Cortex of kidney (tissue), 1 donor: ENCODE results near the gene ZNF606.
A peak's percentile ranks its signal among the peaks of the same experiment; 100 is the strongest.

Experiments
- DNase-seq: peaks from one replicate; lab custom pipeline; 2025; lab: John Stamatoyannopoulos, UW

Gene ZNF606

GRCh38 chr19:58002384-58003173, at the start of gene ZNF606:
TSS of gene ZNF606 (minus strand) at chr19:58002820. CDS start at chr19:58001319, 1,501 bp downstream.
- peak; percentile 65 for DNase-seq

GRCh38 chr19:58052256-58052655, 49.6 kb upstream of the ZNF606 start:
- DNase-seq: no peak

GRCh38 chr19:58047672-58048071, 45.1 kb upstream of the ZNF606 start:
- DNase-seq: no peak

GRCh38 chr19:58046856-58047255, 44.2 kb upstream of the ZNF606 start:
- DNase-seq: no peak

DNA sequence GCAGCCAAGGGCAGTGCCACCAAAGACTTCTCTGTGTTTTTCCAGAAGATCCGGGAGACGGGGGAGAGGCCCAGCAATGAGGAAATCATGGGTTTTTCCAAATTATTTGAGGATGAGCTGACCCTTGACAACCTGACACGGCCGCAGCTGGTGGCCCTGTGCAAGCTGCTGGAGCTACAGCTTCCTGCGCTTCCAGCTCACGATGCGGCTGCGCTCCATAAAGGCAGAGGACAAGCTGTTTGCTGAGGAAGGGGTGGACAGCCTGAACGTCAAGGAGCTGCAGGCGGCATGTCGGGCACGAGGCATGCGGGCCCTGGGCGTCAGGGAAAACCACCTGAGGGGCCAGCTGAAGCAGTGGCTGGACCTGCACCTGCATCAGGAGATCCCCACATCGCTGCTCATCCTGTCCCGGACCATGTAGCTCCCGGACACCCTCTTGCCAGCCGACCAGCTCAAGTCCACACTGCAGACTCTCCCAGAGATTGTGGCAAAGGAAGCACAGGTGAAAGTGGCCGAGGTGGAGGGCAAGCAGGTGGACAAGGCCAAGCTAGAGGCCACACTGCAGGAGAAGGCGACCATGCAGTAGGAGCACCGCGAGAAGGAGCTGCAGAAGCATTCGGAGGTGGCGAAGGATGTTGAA, 42.9 kb upstream of the ZNF606 start:
- DNase-seq: no peak

GRCh38 chr19:58044886-58045285, 42.3 kb upstream of the ZNF606 start:
- no peak for DNase-seq

- DNase-seq: no peak
Measured at GRCh38 chr19:58044391-58044790, 41.8 kb upstream of the ZNF606 start.

GRCh38 chr19:58042495-58043340, 40.1 kb upstream of the ZNF606 start:
- no peak for DNase-seq

- DNase-seq: no peak
Measured at GRCh38 chr19:58040751-58041525, 38.3 kb upstream of the ZNF606 start.

GRCh38 chr19:58038688-58039204, 36.1 kb upstream of the ZNF606 start:
- DNase-seq: no peak

DNA sequence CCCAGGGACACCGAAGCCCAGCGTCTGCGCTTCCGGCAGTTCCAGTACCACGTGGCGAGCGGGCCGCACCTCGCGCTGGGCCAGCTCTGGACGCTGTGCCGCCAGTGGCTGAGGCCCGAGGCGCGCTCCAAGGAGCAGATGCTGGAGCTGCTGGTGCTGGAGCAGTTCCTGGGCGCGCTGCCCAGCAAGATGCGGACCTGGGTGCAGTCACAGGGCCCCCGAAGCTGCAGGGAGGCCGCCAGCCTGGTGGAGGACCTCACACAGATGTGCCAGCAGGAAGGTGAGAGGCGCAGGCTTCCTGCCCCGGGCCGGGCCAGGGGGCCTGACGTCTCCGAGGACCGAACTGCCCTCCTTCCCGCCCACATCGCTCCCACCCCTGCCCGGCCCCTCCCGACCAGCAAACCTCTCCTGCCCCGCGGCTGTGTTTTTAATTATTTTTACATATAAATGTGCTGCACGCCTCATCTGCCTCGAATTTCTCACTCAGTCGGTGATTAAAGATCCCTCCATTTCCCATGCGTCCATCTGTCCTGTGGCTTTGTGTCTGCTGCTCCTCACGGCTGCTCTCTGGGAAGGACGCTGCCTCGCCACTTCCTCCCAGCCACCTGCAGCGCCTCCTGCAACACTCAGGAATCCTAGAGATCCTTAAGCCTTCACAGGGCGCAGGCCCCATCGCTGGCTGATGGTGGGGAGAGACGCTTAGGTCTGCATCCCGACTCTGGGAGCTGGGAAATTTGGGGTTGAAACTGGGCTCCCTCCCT, 35.5 kb upstream of the ZNF606 start:
- DNase-seq: no peak

GRCh38 chr19:58035863-58036262, 33.2 kb upstream of the ZNF606 start:
- DNase-seq: no peak

- DNase-seq: no peak
Measured at GRCh38 chr19:58034477-58034793, 31.8 kb upstream of the ZNF606 start.

DNA sequence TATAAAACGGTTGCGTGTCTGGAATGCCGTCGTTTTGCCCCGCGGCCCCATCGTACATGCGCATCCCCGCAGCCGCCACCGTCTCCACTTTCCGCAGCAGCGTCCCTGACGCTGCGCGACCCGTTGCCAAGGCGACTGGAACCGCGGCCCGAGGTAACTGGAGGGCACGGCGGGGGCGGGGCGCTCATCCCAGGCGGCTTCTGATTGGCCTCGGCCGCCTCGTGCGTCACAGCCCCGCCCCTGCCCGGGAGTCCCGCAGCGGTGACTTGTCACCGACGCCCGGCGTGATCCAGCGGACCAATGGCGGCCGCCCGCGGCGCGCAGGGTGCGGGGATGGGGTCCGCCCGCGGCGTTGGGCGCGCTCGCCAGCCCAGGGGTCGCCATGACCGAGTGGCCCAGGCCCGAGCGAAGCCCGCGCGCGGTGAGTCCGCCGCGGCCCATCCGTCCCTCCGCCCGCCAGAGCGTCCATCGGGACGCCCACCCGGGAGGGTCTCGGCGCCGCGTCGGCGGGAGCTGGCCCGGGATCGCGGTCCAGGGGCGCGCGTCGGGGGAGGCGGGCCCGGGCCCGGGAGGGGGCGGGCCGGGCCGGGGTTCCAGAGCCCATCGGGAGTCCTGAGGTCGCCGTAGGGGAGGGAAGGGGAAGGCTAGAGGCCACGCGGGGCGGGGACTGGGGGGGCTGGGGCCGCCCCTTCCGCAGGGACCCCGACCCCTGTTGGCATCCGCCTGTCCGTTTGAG, 31.3 kb upstream of the ZNF606 start, which contains the start of gene ZSCAN1:
Gene ZSCAN1, plus strand, starts transcription at position 285 of the 736 bp plus-strand sequence. CDS start 3,812 bp downstream, outside the sequence.
- DNase-seq: no peak

- DNase-seq: no peak
Measured at GRCh38 chr19:58024661-58025060, 22.0 kb upstream of the ZNF606 start.

GRCh38 chr19:58022283-58022660, 19.7 kb upstream of the ZNF606 start:
- no peak for DNase-seq

DNA sequence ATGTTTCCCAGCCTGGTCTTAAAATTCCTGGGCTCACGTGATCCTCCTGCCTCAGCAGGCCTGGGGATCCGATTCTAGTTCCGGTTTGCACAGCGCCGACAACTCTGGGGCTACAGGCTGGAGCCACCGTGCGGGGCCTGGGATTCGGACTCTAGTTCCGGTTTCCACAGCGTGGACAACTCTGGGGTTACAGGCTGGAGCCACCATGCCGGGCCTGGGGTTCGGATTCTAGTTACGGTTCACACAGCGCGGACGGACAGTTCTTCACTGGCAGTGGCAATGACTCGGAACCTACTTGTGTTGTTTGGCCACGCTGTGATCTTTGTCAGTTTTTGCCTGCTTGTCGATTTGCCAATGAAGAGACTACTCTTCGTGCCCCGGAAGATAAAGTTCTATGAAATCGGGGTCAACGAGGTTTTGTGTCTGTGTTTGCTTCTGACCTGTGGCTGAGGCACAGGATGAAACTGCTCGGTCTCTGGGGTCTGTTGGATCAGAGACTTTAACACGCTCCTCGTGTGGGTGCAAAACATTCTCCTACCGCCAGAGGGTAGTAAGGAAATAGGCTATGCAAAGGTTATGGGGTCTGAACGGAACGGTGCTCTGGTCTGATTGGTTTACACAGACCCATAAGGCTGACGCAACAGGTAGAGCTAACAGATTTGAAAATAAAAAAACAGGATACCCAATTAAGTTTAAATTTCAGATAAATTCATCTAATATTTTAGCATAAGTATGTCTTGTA, 19.1 kb upstream of the ZNF606 start:
- DNase-seq: no peak

DNA sequence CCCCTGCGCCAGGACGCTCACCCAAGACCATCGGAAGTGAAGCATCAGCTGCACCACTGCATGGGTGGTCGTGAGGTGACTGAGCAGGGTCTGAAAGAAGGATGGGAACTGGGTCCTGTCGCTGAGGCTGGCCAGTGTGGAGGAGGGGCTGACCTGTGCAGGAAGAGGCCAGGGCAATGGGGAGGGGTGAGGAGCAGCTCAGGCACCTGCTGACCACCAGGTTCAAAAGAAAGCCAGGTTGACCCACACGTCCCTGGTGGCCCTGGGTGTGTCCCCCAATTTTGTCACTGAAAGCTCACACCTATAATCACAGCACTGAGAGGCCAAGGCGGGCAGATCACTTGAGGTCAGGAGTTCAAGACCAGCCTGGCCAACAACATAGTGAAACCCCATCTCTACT, 17.5 kb upstream of the ZNF606 start:
- DNase-seq: no peak

DNA sequence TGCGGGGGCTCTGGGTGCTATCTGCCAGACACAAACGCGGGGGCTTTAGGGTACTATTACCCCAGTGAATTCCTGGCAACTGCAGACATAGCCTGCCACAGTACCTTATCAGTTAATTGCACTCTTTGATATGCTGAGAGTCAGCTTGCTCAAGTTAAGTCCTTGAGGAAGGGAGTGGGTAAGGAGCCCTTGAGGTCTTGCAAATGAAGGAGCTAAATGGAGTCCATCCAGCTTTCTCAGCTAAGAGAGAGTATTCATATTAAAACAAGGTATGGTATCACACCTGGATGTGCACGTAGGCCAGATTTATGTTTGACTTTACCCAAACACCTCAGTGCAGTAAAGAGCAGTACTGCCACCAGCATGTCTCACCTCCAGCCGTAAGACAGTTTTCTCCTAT, 11.5 kb upstream of the ZNF606 start:
- DNase-seq: no peak

GRCh38 chr19:58010507-58010906, 7.9 kb upstream of the ZNF606 start:
- no peak for DNase-seq
